Bronchial epithelial cell (primary cell): ENCODE data around the gene LMF2. TPM values are rescaled to one million over a fixed set of nuclear protein-coding genes. Genes with fewer than 3 reads are reported as not detected.

Experiments used
- DNase-seq: peaks from one replicate; pipeline ENCODE4 v3.0.0-alpha.2; 2010; ENCODE audit warnings: low read depth
- FAIRE-seq: peaks from 2 replicates; lab custom pipeline; 2011; peaks lifted over from hg19 to GRCh38; lab: Jason Lieb, UNC
- H3K27me3 ChIP-seq: 2 replicates; pipeline ENCODE4 v1.5.1; 2011; ENCODE audit warnings: low read length; ENCODE audit not compliant: control insufficient read depth, insufficient read depth
- H3K36me3 ChIP-seq: 2 replicates; pipeline ENCODE4 v1.5.1; 2011; ENCODE audit warnings: low read length; ENCODE audit not compliant: control insufficient read depth, insufficient read depth
- H3K4me3 ChIP-seq: 2 replicates; pipeline ENCODE4 v1.5.1; 2011; ENCODE audit warnings: mild to moderate bottlenecking, low read depth, low read length, control low read depth
- total RNA-seq: library from RNA; depleted of rRNA; stranded (reverse); fragments of >200 nt; gene quantifications from 2 replicates; pipeline ENCODE4 v1.2.1, GENCODE V29; 2014
- TF ChIP-seq, protein P1 (sequence below): IDR thresholded peaks from 2 replicates; pipeline ENCODE4 v1.5.1; 2011; ENCODE audit warnings: mild to moderate bottlenecking, moderate library complexity, low read length, control low read depth, inconsistent platforms; ENCODE audit not compliant: insufficient read depth, severe bottlenecking

LMF2 gene
- total RNA-seq, 1 donor from 2014 or later: 10.3 TPM

DNA sequence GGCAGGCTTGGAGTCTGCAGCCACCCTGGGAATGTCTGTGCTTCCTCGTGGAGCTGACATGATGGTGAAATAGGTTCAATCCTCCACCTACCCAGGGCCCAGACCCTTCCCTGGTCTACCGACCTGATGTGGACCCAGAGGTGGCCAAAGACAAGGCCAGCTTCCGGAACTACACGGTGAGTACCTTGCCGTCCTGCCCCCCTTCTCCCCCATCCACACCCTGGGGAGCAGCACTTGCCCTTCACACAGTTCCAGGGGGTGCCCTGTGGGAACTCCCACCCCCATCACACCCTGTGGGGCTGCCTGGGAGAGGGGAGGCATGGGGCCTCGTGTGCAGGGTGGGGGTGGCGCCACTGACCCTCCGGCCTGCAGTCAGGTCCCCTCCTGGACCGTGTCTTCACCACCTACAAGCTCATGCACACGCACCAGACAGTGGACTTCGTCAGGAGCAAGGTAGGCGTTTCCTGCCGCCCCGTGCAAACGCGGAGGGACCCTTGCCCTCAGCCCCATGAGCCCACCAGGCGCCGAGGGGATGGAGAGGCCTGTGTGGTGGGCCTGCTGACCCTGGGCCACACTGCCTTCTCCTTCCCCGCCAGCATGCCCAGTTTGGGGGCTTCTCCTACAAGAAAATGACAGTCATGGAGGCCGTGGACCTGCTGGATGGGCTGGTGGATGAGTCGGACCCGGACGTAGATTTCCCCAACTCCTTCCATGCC lies 20.1 kb downstream of the LMF2 start:
- peaks cover 6% of the 10 kb centered on the region for H3K36me3 ChIP-seq
- no peak overlapping the region for H3K4me3 ChIP-seq
- no peak for DNase-seq
- no peak for FAIRE-seq
- H3K27me3 ChIP-seq: peaks cover 4% of the 10 kb centered on the region
- TF ChIP-seq, protein P1, sequence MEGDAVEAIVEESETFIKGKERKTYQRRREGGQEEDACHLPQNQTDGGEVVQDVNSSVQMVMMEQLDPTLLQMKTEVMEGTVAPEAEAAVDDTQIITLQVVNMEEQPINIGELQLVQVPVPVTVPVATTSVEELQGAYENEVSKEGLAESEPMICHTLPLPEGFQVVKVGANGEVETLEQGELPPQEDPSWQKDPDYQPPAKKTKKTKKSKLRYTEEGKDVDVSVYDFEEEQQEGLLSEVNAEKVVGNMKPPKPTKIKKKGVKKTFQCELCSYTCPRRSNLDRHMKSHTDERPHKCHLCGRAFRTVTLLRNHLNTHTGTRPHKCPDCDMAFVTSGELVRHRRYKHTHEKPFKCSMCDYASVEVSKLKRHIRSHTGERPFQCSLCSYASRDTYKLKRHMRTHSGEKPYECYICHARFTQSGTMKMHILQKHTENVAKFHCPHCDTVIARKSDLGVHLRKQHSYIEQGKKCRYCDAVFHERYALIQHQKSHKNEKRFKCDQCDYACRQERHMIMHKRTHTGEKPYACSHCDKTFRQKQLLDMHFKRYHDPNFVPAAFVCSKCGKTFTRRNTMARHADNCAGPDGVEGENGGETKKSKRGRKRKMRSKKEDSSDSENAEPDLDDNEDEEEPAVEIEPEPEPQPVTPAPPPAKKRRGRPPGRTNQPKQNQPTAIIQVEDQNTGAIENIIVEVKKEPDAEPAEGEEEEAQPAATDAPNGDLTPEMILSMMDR: no peak

DNA sequence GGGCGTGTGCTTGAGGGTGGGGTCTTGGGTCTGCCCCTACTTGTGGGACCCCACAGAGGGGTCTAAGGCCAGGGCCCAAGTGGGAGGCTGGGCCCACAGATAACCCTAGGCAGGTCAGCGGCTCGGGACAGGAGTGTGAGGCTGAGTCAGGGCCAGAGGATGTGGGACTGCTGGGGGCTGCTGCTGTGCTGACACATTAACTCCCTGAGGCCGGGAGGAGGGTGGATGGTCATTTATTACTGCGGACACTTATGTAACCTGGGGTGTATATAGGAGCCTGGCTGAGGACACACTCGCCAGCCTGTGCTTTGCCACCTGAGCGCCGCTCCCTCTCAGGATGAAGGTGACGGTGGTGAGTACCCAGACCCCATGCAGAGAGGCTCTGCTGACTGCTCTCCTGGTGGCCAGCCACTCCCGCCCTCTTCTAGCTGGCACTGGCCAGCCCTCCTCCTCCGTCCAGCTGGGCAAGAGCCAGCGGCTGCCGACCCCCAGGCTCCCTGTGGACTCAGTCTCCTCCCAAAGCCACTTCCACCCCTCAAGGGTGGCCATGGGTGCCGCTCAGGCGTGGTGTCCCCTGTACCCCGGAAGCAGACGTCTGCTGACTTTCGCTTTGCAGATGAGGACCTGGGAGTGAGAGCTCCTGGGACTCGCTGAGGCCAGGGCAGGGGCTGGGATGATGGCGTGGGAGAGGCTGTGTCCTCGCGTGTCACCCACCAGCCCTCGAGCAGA lies 20.8 kb downstream of the LMF2 start, which contains the start of gene MIOX:
Gene MIOX (plus strand): TSS at position 299 of the 729 bp plus-strand sequence. CDS start 39 bp downstream, at position 338.
- Histone ChIP-seq H3K36me3 (peaks cover 6% of the 10 kb centered on the region), H3K4me3 (no peak within 1 kb of the TSS), H3K27me3 (peaks cover 4% of the 10 kb centered on the region)
- TF ChIP-seq, protein P1: no peak
- DNase-seq (no peak), FAIRE-seq (no peak)

DNA sequence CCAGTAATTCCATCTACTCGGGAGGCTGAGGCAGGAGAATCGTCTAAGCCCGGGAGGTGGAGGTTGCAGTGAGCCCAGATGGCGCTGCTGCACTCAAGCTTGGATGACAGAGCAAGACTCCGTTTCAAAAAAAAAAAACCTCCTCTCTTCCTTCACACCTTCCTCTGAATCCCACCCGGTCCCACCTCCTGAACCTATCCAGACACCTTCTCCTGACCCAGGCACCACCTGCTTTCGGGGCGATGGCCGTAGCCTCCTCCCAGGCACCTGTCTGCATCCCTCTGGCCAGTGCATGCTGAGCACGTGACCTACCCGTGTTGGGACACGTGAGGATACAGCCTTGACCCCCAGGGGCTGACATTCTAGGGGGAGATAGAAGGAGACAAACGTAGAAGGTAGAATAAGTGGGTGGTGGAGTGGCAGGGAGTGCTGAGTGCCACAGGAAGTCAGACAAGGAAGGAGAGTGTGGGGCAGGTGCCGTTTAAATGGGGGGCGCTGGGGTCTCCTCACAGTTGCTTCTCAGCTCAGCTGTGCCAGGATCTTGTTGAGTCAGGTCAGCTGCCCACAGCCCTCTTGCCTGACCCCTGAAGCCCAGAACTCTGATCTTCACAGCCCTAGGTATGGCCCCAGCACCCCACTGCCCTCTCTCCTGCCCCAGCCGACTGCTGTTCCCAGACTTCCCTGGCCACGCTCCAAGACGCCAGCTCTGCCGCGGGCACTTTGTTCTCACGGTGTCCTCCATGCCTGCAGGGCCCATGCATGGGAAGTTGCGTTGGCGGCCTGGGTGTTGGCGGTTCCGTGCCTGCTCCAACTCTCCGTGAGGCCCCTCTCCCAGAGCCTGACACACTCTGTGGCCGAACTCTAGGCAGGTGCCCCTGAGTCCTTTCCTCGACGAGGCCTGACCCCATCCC lies 22.0 kb downstream of the LMF2 start:
- H3K4me3 ChIP-seq: no peak overlapping the region
- DNase-seq: no peak
- FAIRE-seq: no peak
- TF ChIP-seq, protein P1: peak; percentile 13
- H3K27me3 ChIP-seq: peaks cover 4% of the 10 kb centered on the region
- H3K36me3 ChIP-seq: peaks cover 6% of the 10 kb centered on the region

DNA sequence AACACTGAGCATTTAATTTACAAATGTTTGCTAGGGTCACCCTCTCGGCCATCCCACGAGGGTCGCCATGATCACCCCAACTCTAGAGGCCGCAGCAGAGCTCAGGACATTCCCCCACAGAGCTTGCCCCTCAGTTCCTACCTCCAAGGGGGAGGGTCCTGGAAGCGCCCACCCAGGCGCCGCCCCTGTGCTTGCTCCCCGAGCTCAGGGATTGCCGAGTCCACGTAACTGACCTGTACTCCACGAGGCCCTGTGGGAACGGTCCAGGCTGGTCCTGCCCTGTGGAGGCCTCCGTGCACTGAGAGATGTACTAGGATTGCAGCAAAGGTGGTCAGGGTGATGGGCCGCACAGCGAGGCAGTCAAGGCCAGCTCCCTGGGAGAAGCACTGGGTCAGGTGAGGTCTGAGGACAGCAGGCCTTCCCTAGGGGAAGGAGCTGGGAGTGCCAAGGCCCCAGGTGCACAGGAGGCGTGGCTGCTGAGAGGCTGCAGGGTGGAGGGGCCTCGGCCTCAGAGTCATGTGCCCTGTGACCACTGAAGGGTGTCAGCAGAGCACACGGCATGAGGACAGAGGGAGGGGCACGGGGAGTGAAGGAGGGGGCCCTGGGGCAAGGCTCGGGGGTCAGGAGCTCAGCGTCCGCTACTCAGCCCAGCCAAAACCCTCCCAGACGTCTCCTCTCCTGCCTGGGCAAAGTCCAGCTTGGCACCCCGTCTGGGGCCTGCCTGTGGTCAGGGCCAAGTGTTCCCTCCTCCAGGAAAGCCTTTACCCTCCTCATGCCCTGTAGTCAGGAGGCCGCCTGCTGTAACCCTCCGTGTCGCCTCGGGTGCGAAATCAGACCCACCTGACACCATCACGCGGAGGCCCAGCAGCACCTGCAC lies 23.3 kb downstream of the LMF2 start:
- FAIRE-seq (no peak), DNase-seq (no peak)
- Histone ChIP-seq H3K36me3 (peaks cover 6% of the 10 kb centered on the region), H3K27me3 (peaks cover 4% of the 10 kb centered on the region), H3K4me3 (no peak overlapping the region)
- TF ChIP-seq, protein P1: no peak

DNA sequence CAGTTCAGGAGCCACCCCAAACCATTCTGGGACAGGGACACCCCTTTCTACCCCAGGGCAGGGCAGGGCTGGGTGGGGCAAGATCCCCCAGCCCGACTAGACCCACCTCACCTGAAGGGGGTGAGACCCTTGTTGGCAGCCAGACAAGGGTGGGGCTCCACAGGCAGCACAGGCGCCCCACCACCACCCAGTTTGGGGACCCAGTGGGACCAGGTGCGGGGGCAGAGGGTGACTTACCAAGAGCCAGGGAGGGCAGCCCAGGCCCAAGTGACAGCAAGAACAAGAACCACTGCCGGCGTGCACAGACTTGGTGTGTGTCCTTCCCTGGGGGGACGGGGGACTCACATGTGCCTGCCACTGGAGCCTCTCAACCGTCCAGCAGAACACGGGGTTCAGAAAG lies 23.9 kb downstream of the LMF2 start:
- no peak for FAIRE-seq
- no peak for DNase-seq
- Histone ChIP-seq H3K4me3 (no peak overlapping the region), H3K36me3 (peaks cover 6% of the 10 kb centered on the region), H3K27me3 (peaks cover 4% of the 10 kb centered on the region)
- TF ChIP-seq, protein P1: no peak
